Cerebellar cortex (tissue), 1 donor: ENCODE data around the gene ZFYVE19.

Experiments
- DNase-seq: peaks from one replicate; pipeline ENCODE4 v3.0.0-alpha.2; 2015; ENCODE audit warnings: low spot score

ZFYVE19 gene, protein sequence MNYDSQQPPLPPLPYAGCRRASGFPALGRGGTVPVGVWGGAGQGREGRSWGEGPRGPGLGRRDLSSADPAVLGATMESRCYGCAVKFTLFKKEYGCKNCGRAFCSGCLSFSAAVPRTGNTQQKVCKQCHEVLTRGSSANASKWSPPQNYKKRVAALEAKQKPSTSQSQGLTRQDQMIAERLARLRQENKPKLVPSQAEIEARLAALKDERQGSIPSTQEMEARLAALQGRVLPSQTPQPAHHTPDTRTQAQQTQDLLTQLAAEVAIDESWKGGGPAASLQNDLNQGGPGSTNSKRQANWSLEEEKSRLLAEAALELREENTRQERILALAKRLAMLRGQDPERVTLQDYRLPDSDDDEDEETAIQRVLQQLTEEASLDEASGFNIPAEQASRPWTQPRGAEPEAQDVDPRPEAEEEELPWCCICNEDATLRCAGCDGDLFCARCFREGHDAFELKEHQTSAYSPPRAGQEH

DNA sequence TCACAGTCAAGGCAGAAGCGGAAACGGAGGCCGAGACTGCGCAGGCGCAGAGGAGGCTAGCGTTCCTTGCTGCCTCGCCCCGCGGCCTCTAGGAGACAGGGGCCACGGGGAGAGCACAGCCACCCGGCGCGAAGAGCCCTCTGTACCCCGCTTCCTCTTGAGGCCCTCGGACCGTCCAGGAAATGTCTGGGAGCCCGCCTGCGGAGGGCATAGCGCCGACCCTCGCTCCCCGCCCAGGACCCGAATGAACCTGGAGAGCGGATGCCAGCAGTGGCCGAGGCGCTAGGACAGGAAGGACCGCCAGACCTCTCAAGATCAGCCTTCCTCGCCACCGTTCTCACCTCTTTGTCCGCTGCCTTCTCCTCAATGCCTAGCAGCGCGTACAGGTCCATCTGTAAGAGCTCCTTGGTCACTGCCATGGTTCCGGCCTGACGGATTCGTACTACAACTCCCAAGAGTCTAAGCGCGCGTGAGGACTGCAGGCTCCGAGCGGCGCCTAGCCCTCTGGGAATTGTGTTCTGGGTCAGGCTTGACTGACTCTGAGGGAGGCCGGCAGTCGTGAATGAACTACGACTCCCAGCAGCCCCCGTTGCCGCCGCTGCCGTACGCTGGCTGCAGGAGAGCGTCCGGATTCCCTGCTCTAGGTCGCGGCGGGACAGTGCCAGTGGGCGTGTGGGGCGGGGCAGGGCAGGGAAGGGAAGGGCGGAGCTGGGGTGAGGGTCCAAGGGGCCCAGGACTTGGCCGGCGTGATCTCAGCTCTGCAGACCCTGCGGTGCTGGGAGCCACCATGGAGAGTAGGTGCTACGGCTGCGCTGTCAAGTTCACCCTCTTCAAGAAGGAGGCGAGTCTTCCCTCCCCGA is at the start of gene ZFYVE19, which contains the start of gene DNAJC17:
TSS of gene ZFYVE19 (plus strand) at position 62 of the 860 bp plus-strand sequence. CDS start at position 563, 501 bp downstream.
TSS of gene DNAJC17 (minus strand) at position 446 of the 860 bp plus-strand sequence. CDS start at position 419, 27 bp downstream.
- DNase-seq, result peak; percentile 99

DNA sequence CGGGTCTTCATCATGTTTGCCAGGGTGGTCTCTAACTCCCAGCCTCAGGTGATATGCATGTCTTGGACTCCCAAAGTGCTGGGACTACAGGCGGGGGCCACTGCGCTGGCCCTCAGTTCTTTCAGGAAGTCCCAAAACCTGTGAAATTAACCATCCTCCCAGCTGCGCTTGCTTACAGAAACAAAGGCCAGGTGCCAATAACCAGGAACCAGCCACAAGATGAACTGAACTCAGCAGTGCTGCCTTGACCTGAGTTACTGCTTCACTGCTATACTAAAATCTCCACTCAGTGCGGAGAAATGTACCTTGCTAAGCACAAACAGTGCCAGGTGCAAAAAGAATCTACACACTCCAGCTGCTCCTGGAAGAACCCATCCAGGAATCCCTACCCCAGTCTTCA is 46.9 kb upstream of the ZFYVE19 start:
- DNase-seq, result no peak

DNA sequence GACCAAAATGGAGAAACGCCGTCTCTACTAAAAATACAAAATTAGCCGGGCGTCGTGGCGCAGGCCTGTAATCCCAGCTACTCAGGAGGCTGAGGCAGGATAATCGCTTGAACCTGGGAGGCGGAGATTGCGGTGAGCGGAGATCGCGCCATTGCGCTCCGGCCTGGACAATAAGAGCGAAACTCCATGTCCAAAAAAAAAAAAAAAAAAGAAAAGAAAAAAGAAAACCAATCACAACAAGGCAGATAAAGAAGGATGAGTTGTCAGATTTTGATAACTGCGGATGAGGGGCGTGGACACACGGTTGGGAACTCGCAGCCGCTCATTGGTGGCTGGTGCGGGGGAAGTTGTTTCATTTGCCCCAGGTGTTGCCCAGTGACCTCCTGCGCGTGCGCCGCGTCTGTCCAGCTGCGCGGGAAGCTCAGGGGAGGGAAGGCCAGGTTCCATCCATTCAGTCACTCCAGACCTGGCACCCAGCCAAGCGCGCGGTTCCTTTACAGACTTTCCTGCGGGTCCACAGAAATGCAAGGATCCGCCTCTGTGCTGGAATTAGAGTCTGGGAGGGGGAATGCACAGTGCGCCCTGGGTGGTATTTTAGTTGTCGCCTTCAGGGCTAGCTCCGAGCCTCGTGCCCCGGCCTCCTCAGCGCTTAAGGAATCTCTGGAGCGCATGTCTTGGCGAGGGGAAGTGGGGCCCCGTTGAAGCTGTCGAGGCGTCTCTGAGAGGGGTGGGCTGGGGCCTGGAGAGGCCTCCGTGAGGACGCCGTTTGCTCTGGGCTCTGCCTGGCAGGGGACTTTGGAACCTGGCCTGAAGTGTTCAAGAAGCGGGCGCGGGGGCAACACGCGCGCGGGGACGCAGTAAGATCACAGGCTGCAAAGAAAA is 43.7 kb upstream of the ZFYVE19 start:
- peak; percentile 74 for DNase-seq

DNA sequence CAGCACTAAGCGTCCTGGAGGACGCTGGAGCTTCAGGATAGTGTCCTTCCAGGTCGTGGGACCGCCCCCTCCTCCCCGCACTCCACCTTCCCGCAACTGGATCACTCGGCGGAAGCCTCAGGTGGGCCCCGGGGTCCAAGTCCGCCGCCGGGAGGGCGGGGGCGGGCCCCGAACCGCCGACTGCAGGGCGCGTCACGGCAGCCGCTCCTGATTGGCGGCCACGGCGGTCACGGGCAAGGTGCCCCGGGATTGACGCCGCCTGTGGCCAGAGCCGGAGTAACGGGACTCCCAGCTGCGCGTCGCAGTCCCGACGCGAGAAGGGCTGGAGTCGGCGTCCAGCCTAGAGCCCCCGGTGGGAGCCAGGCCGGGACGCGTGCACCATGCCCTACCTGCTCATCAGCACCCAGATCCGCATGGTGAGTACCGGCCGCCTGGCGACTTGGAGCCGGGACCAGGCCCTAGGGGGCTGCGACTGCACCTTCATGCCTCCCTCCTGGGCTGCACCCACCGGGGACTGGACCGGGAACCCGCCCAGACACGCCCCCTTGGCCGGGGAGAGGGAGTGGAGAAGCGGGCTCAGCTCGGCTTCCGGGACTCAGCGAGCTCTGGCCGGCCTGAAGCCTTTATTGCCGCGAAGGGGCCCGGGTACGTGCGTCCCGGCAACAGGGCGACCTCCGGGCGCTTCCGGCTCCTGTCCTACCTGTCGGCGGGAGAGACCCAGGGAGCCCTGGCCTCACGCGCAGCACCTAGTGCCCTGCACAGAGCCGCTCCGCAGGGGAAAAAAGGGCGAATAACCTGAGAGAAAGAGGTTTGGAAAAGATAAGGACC is 42.9 kb upstream of the ZFYVE19 start, which contains the start of gene GCHFR:
TSS of gene GCHFR (plus strand) at position 268 of the 828 bp plus-strand sequence. CDS start at position 381, 113 bp downstream.
- DNase-seq, result peak; percentile 71

DNA sequence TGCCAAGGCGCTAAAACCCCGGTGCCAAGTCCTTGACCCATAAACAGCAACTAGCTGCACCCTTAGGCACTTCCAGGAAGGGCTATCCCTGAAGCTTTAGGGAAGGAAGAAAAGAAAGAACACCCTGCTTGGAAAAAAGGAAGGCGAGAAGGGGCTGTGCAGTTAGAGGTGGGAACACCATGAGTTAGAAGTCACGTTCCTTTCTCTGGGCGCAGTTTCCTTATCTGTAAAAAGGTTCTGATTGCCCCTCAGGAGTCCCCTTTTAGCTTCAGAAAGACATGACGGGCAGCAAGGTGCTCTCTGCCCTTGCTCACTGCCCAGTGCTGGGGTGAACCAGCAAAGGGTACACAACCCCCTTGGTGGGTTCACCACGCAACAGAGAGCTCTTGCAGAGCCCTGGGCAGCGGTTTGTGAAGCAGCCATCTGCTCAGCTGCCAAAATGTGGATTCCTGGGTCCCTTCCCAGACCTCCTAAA is 42.2 kb upstream of the ZFYVE19 start:
- no peak for DNase-seq

DNA sequence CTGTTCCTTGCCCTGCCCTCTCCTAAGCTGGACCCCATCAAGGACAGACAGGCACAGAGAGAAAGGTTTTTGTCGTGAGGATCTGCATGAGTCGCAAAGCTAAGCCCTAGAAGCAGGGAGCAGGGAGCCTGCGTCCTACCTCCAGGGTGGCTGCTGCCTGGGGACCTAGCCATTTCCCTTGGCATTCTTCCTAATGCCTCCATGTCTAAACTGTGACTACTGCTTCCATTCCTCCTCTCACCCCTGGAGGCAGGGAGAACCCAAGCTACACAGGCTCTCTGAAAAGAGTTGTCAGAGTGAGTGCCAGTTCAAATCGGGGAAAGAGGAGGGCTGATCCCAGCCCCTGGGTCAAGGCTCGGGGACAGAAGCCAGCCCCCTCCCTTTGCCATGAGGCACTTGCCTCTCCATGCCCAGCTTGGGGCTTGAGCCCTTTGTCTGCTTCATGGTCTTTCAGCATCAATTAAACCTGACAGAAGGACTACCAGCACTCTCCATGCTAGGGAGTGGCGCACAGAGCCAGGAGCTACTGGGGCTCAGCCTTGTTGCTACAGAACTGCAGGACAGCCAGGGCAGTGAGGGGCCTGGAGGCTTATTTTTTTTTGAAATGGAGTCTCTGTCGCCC is 40.6 kb upstream of the ZFYVE19 start:
- DNase-seq, result no peak

DNA sequence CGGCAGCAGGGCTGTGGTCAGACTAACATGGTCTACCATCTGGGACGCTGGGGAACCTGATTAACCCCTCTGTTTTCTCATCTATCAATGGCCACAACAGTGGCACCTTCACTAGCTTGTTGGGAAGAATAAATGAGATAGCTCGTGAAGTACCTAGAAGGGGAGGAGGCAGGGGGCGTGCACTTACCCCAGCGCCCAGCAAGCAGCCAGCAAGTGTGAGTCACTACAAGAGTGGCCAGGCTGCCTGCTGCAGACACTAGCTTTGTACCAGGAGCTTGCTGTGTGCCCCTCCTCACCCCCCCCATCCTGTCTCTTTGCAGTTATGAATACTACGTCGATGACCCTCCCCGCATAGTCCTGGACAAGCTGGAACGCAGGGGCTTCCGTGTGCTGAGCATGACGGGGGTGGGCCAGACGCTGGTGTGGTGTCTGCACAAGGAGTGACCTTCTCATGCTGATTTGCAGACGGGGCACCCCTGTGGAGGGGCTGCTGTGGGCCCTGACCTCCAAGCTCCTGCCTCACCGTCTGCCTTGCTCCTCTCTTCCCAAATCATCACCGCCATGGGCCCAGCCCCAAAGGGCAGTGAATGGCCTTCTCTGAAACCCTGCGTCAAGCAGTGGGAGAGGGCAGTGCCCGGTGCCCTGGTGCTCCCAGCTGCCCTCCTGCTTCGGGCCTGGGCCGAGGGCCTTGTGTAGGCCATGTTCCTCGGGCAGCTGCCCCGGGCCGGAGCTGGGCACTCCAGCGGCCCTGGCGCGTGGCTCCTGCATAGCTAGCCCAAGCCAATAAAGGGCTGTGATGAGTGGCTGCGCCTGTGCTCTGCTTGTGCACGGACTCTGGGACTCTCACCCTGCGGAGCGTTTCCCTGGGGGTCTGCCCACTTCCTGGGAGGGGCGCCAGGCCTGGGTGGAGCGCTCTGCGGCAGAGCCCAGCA is 39.7 kb upstream of the ZFYVE19 start:
- DNase-seq, result no peak

DNA sequence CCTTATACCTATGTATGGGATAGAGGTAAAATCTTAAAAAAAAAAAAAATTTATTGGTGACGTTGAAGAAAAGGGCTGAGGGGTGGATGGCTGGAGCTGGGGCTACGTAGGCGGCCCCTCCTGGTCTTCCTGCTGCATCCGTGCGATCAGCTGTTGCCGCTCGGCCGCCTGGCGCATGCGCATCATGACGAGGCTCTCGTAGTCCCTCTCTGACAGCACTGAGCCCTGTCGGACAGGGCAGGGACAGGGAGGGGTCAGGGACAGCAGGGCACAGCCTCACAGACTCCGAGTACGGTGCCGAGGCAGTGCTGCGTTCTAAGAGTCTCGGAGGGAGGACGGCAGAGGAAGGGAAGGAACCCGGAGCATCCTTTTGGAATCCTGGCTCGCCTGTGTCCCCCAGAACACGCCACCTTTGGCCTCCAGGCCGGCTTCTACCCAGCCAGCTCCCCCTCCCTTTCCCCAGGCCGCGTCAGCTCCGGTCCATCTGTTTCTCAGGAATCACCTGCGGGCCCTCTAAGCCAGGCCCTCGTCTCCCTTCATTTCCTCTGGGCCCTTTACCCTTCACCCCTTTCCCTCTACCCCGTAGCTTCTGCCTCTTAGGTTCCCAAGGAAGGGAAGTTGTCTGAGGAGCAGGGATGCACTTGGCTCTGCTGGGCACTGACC is 38.9 kb upstream of the ZFYVE19 start:
- peak; percentile 87 for DNase-seq

DNA sequence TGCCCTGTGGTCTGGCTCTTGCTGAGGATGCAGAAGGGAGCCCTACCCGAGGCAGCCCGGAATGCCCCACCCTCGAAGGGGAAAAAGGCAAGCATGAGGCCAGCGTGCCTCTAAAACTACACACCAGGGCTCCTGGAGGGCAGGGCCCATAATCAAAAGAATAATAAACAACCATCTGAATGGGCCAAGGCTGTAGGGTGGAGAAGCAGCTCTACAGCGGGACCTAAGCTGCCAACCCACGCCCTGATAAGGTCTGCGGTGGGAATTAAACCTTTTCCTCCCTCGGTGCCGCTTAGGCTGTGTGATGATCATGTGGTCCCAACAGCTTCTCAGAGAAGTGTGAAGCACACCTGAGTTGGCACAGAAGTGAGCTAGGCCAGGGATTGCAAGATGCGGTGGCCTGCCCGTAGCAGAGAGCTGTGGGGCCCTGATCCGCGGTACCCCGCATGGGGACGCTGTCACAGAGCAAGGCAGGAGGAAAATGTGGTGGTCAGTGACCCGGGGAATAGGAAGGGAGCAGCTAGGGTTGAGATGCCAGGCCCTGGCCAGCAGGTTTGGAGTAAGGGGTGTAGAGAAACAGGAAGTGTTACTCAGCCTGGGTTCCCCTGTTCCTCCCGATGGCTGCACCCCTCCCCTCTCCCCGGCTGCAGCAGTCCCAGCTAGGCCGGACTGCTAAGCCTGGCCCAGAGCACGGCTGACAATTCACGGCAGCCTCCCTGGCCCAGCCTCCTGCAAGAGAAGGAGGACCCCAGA is 38.2 kb upstream of the ZFYVE19 start:
- no peak for DNase-seq

DNA sequence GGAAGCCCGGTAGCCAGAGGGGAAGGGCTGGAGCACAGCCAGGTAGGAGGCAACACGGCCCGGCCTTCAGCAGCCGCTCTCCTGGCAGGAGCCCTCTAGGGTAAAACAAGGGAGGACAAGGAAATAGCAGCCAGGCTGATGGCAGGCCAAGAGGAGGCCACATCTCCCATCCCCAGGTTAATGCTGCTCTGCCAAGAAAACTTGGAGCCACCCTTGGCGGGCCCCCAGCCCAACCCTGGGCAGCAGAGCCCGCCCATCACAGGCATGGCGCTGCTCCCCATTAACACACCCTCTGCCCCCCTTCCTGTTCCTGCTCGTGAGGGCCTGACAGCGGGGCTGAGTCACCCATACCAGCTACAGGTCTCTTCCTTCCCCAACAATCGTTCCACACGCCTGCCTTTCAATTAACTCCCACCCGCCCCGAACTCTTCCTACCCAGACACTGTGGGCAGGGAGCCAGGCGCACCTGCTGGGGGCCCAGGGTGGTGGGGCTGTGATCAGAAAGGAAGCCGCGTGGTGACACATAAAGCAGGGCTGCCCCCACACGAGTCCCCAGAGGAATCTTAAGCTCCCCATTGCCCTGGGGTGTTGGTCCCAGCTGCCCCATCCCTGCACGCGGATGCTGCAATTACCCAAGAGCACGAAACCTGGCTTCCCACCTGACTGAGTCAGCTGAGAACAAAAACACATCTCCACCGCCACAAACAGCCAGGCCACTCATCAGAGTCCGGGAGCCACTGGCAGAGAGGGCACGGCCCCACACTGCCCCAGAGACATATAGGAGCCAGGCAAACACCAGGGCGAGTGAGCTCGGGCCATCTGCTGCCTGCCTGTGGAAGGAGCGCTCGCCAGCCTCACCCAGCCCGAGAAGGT is 37.4 kb upstream of the ZFYVE19 start, which contains the start of gene C15orf62:
TSS of gene C15orf62 (plus strand) at position 707 of the 873 bp plus-strand sequence. CDS start 516 bp downstream, outside the sequence.
- DNase-seq, result peak; percentile 74

DNA sequence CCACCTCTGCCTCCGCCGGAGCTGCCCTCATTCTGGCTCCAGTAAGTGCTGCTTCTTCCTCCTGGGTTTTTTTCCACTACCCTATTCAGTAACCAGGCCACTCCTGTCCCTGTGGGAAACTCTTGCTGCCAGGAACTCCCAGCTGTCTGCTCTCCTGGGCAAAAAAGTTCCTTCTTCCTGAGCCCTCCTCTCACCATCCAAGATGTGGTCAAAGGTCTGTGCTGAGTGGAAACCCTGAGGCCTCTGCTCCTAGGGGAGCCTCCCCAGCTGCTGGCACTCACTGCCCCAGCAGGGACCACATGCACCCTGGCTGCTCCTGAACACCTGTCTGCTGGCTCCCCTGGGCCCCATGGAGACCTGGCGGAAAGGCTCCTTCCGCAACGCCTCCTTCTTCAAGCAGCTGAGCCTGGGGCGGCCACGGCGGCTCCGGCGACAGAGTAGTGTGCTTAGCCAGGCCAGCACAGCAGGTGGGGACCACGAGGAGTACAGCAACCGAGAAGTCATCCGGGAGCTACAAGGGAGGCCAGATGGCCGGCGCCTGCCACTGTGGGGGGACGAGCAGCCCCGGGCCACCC is 36.7 kb upstream of the ZFYVE19 start:
- DNase-seq, result no peak

DNA sequence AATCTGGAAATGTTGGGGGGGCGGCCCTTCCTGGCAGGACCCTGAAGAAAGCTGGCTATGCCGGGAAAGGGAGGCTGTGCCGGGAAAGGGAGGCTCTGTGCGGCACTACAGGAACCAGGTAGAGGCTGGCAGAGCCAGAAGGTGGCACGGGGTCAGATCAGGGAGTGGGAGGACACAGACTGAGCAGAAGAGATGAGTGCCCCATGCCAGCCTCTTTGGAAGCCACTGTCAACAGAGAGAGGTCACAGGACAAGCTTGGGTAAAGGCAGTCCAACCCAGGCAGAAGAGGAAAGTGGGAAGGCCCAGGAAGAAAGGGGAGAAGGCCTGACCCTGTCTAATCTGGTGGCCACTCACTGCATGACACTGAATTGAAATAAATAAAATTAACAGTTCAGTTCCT is 35.6 kb upstream of the ZFYVE19 start:
- DNase-seq, result no peak

DNA sequence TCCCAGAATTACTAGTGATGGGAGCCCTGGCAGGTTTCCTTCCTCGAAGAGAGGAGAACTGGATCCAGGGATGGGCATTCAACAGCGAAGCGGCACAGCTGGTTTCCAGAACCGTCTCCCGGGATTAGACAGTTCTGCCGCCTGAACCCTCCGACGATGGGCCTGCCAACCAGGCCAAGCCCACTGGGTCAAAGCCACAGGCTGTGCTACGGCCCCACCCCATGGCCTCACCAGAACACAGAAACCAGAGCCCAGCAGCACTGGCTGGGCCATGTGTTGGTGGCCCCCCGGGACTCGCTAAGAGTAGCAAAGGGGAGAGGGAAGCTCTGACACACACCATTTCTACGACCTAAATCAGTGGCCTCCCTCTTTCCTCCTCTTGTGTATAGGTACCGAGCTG is 34.9 kb upstream of the ZFYVE19 start:
- DNase-seq, result no peak

DNA sequence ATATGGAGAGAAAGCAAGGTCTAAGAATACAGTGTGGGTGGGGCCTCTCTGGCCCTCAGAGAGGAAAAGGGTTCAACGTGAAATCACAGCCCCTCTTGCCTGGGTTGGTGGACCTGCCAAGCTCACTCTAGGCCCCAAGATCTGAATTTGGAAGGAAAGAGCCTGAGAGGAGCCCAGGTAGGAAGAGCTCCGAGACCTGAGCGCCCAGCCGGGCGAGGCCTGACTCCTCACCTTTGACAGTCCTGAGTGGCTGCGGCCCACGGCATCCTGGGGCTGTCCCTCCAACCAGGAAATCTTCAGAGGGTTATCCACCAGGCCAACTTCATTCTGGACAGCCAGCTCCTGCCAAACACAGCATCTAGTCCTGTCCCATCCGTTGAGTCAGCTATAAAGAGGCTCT is 33.4 kb upstream of the ZFYVE19 start:
- no peak for DNase-seq

DNA sequence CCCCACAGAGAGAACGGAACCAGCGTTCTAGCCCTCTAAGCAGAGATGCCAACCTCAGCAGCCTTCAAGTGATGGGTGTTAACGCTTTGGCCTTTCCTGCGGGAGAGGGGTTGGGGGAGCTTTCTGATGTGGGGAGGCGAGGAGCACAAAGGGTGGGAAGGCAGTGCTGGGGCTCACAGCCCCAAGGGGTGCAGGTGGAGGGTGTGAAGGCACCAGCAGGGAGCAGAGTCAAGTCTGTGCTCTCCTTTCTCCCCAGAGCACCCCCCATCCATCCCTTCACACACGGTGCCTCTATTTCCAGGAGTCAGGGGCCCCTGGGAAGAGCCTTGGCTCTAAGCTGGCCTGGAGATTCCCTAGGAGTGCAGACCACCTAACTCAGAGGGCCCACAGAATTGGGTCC is 33.0 kb upstream of the ZFYVE19 start:
- no peak for DNase-seq

DNA sequence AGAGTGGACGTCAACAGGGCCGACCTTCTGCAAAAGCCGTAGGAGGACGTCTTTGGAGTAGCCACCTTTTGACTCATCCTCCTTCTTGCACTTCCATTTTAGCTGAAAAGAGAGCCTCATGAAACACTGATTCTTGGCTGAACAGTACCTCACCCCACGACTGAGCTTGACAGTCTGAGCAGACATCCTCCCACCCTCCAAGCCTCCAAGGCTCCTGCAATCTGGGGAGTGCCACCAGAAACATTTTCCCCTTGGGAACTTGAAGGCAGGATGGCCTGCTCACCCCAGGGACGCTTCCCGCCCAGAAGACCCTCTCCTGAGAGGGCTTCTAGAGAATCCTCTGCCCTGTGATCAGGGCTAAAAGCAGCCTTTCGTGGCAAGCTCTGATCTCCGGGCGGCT is 31.9 kb upstream of the ZFYVE19 start:
- no peak for DNase-seq
